Activated T-helper 1 cell treated with anti-CD3 and anti-CD28 coated beads, Interleukin-12 subunit alpha, Interleukin-12 subunit beta, Interleukin-2, Interleukin-4 antibody, amounts not matched to agents 30 ng/mL and 10 ng/mL and 1 ng/mL, durations not matched to agents 14 hours and 24 hours and 36 hours (primary cell): ENCODE measurements around the gene STAG3. TPM values are rescaled to one million over a fixed set of nuclear protein-coding genes. Genes with fewer than 3 reads are reported as not detected.
"Not testable (repeated sequence)": the region's sequence is repeated elsewhere in the genome, so short reads cannot be mapped to it uniquely, and the experiment has no call there.

ENCODE experiments used
- DNase-seq: peaks from one replicate; pipeline ENCODE4 v3.0.0; 2021; ENCODE audit warnings: low spot score
- H3K27ac Mint-ChIP-seq: one replicate; pipeline ENCODE4 v1.8.0; 2021; ENCODE audit warnings: mild to moderate bottlenecking, mixed read lengths
- H3K27me3 Mint-ChIP-seq: one replicate; pipeline ENCODE4 v1.8.0; 2022; ENCODE audit warnings: mild to moderate bottlenecking, moderate library complexity, mixed read lengths; ENCODE audit not compliant: insufficient read depth
- H3K36me3 Mint-ChIP-seq: one replicate; pipeline ENCODE4 v1.8.0; 2021; ENCODE audit warnings: low read depth, mixed read lengths
- H3K4me1 Mint-ChIP-seq: one replicate; pipeline ENCODE4 v1.8.0; 2021; ENCODE audit warnings: low read depth, mixed read lengths
- H3K4me3 Mint-ChIP-seq: one replicate; pipeline ENCODE4 v1.8.0; 2021; ENCODE audit warnings: mild to moderate bottlenecking, moderate library complexity, mixed read lengths
- H3K9me3 Mint-ChIP-seq: one replicate; pipeline ENCODE4 v1.8.0; 2021; ENCODE audit warnings: mixed read lengths
- intact Hi-C: fragments of 100-400 bp; cut with micrococcal nuclease; formaldehyde crosslinking; loops from one replicate; pipeline ENCODE4 v1.15.1; 2024
- total RNA-seq: library from RNA; stranded (reverse); gene quantifications from 2 replicates; pipeline ENCODE4 v1.2.3, GENCODE V29; 2022

The STAG3 gene
- total RNA-seq: 25.0 and 30.6 TPM in 2 replicates

DNA sequence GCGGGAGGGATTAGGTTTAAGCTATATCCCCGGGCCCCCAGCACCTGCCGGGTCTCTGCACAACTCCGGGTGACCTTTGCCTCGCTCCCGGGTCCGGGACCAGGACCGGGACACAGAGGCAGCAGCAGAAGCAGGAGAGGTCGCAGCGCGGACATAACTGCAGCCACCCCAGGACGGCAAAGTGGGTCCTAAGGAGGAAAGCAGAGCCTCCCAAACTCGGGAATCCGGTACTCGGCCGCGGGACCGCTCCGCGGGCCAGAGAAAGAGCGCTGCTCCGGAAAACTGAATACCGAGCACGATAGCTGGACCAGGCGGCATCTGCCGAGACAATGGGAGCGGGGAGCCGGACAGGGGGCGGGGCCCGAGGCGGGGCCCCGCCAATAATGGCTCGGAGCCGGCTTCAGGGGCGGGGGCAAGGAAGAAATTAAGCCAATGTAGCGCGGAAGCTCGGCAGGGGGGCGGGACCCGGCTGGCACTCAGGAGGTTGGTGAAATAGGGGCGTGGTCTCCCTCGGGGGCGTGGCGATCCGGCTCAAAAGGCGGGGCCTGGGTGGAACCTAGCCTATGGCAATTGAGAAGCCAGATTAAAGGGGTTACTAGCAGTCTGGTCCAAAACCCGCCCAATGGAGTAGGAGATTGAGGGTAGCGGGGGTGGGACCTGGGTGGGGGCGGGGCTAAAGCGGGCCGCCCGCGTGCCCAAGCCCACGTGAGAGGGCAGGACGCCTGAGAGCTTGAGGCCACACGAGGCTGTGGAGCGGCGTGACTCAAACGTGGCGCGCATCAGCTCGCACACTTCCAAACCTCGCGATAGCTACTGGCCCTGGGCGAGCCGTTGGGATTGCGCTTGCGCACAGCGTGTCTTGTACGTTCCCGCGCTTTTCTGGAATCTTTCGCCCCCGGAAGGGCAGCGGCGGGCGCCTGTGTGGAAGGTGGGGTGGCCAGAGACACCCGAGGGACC lies at the start of gene STAG3, which contains the start of gene GPC2:
TSS of gene STAG3 (plus strand) at position 874 of the 957 bp plus-strand sequence. CDS start 2,639 bp downstream, outside the sequence.
TSS of gene GPC2 (minus strand) at position 337 of the 957 bp plus-strand sequence. CDS start at position 155, 182 bp downstream.
- peak; percentile 97 for DNase-seq
- Mint-ChIP-seq H3K4me1 (peaks cover 46% of the 10 kb centered on the region), H3K27me3 (peaks cover 15% of the 10 kb centered on the region), H3K4me3 (peak within 1 kb of the TSS; percentile 82), H3K9me3 (no peaks in the 10 kb centered on the region), H3K36me3 (no peaks in the 10 kb centered on the region), H3K27ac (peak within 1 kb of the TSS; percentile 83)
- intact Hi-C loops: loop anchor here (1.0 kb wide), 7 partner anchors 9 to 252 kb away; partner anchors contain the start of genes GAL3ST4, LAMTOR4, MEPCE and TRAPPC14

DNA sequence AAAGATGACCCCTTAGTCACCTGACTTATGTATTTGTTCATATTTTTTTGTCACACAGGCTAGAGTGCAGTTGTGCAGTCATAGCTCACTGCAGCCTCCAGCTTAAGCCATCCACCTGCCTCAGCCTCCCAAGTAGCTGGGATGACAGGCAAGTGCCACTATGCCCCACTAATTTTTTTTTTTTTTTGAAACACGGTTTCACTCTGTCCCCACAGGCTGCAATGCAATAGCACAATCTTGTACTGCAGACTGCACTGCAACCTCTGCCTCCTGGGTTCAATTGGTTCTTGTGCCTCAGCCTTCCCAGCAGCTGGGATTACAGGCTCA lies 49.1 kb upstream of the STAG3 start:
- H3K4me1 Mint-ChIP-seq: peaks cover 27% of the 10 kb centered on the region
- H3K27me3 Mint-ChIP-seq: no peaks in the 10 kb centered on the region
- H3K9me3 Mint-ChIP-seq: no peaks in the 10 kb centered on the region
- no peak for DNase-seq
- H3K36me3 Mint-ChIP-seq: peaks cover 4% of the 10 kb centered on the region
- intact Hi-C loops: loop anchor here (10.0 kb wide), 1 partner anchor 546 kb away; the partner anchor contains the start of gene GNB2
- H3K4me3 Mint-ChIP-seq: peak overlapping the region; percentile 78
- peak overlapping the region; percentile 68 for H3K27ac Mint-ChIP-seq

GRCh38 chr7:100130220-100130607 lies 47.5 kb upstream of the STAG3 start:
- H3K27me3 Mint-ChIP-seq, H3K4me3 Mint-ChIP-seq, H3K36me3 Mint-ChIP-seq, DNase-seq, H3K27ac Mint-ChIP-seq, H3K9me3 Mint-ChIP-seq: not testable (repeated sequence)
- intact Hi-C loops: loop anchor here (5.0 kb wide), 2 partner anchors 142 to 153 kb away; partner anchors contain the start of gene AZGP1
- peaks cover 17% of the 10 kb centered on the region for H3K4me1 Mint-ChIP-seq

GRCh38 chr7:100130608-100131453 lies 46.9 kb upstream of the STAG3 start:
- intact Hi-C loops: loop anchor here (1.0 to 5.0 kb wide), 5 partner anchors 46 to 218 kb away; partner anchors contain the start of genes AZGP1, GPC2 and STAG3
- no peaks in the 10 kb centered on the region for H3K36me3 Mint-ChIP-seq
- H3K27me3 Mint-ChIP-seq: no peaks in the 10 kb centered on the region
- peak overlapping the region; percentile 37 for H3K4me3 Mint-ChIP-seq
- no peak overlapping the region for H3K27ac Mint-ChIP-seq
- peaks cover 14% of the 10 kb centered on the region for H3K4me1 Mint-ChIP-seq
- DNase-seq: peak; percentile 74
- H3K9me3 Mint-ChIP-seq: no peaks in the 10 kb centered on the region

DNA sequence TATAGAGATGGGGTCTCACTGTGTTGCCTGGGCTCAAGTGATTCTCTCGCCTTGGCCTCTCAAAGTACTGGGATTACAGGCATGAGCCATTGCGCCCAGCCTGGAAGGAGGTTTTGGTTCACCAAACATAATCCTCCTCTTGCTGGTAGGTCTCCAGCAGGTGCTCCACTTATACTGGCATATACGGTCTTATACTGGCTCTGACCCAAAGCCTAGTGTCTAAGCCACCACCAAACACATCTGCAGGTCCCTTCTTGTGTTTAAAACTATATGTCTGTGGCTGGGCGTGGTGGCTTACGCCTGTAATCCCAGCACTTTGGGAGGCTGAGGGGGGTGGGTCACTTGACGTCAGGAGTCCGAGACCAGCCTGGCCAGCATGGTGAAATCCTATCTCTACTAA lies 45.6 kb upstream of the STAG3 start:
- no peaks in the 10 kb centered on the region for H3K36me3 Mint-ChIP-seq
- DNase-seq: no peak
- H3K27me3 Mint-ChIP-seq: no peaks in the 10 kb centered on the region
- no peak overlapping the region for H3K27ac Mint-ChIP-seq
- H3K4me3 Mint-ChIP-seq: no peak overlapping the region
- no peaks in the 10 kb centered on the region for H3K9me3 Mint-ChIP-seq
- intact Hi-C loops: loop anchor here (1.0 to 5.0 kb wide), 5 partner anchors 85 to 275 kb away; partner anchors contain the start of gene AZGP1
- peaks cover 14% of the 10 kb centered on the region for H3K4me1 Mint-ChIP-seq

DNA sequence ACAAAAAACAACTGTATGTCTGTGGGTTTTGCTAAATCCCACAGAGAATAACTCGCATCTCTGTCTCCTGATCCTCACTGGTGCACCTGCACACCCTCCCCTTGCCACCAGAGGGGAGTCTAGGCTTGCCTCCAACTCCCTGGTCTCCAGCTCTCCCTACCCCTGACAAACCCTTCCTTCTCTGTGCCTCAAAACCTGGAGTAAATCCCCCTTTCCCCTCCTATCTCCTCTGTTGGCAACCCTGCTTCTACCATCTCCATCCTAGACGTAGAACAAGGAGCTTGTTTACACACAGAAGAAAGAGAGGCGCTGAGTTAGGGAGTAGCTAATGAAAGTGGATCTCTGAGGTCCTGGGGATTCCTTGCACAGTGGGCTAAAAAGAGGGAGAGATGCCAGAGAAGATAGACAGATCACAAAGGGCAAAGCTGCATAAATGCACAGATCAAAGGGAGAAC lies 45.0 kb upstream of the STAG3 start:
- Mint-ChIP-seq H3K36me3 (no peaks in the 10 kb centered on the region), H3K4me1 (peaks cover 16% of the 10 kb centered on the region), H3K9me3 (no peaks in the 10 kb centered on the region), H3K27me3 (no peaks in the 10 kb centered on the region), H3K27ac (no peak overlapping the region), H3K4me3 (no peak overlapping the region)
- intact Hi-C loops: loop anchor here (1.0 to 5.0 kb wide), 5 partner anchors 85 to 275 kb away; partner anchors contain the start of gene AZGP1
- DNase-seq: peak; percentile 52

DNA sequence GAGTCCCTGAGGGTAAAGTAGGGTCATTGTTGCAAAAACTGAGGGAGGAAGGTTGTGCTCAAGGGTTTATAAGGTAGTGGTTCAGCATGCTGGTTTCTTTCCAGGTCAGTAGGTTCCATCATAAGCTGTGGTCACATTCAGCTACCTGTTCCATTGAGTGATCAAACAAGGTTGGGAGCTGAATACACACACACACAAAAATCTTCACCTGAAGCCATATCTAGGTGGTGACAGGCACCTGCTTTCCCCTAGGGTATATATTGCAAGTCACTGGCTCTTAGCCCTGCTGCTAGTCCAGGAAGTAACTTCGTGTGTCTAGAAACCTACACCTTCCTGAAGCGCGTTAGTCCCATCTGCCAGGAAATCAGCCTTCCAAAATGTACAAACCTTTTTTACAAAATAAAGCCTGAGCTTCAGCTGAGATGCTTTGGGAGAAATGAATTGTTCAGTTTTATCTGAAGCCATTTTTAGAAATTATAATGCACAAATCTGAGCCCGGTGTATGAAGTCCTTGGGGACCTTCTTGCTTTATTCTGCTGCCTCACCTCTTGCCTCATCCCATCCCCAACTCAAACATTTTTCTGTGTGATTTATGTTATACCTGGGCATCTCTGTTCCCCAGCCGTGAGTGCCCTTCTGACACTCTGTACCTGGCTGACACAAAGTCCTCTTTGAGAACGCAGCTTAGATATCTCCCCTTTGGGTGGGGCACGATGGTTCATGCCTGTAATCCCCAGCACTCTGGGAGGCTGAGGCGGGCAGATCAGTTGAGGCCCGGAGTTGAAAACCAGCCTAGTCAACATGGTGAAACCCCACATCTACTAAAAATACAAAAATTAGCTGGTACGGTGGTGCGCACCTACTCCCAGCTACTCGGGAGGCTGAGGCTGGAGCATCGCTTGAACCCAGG lies 39.6 kb upstream of the STAG3 start:
- Mint-ChIP-seq H3K9me3 (no peaks in the 10 kb centered on the region), H3K4me1 (peaks cover 16% of the 10 kb centered on the region), H3K4me3 (no peak overlapping the region), H3K27me3 (no peaks in the 10 kb centered on the region), H3K36me3 (no peaks in the 10 kb centered on the region), H3K27ac (no peak overlapping the region)
- intact Hi-C loops: no loop called here
- DNase-seq: no peak

GRCh38 chr7:100141555-100141949 lies 36.2 kb upstream of the STAG3 start:
- H3K9me3 Mint-ChIP-seq: no peaks in the 10 kb centered on the region
- peaks cover 16% of the 10 kb centered on the region for H3K4me1 Mint-ChIP-seq
- H3K27me3 Mint-ChIP-seq: no peaks in the 10 kb centered on the region
- H3K27ac Mint-ChIP-seq: no peak overlapping the region
- intact Hi-C loops: no loop called here
- H3K4me3 Mint-ChIP-seq: no peak overlapping the region
- no peaks in the 10 kb centered on the region for H3K36me3 Mint-ChIP-seq
- no peak for DNase-seq

DNA sequence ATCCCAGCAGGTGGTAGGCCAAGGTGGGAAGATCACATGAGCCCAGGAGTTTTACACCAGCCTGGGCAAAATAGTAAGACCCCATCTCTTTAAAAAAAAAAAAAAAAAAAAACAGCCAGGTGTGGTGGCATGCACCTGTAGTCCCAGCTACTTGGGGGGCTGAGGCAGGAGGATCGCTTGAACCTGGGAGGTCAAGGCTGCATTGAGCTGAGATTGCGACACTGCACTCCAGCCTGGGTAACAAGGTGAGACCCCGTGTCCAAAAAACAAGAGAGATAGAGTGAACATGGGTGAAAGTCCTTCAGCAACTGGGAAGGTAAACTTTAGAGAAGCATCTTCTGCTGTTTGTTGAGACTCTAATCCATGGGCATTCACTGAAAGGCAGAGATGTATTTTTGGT lies 35.3 kb upstream of the STAG3 start:
- Mint-ChIP-seq H3K27me3 (no peaks in the 10 kb centered on the region), H3K4me3 (no peak overlapping the region), H3K9me3 (no peaks in the 10 kb centered on the region), H3K27ac (no peak overlapping the region), H3K4me1 (peaks cover 16% of the 10 kb centered on the region), H3K36me3 (no peaks in the 10 kb centered on the region)
- intact Hi-C loops: no loop called here
- no peak for DNase-seq

- H3K27me3 Mint-ChIP-seq, H3K4me3 Mint-ChIP-seq, H3K36me3 Mint-ChIP-seq, H3K27ac Mint-ChIP-seq, H3K9me3 Mint-ChIP-seq, intact Hi-C loops, DNase-seq: not testable (repeated sequence)
- H3K4me1 Mint-ChIP-seq: peaks cover 20% of the 10 kb centered on the region
These were observed 31.4 kb upstream of the STAG3 start for GRCh38 chr7:100146350-100146749.

DNA sequence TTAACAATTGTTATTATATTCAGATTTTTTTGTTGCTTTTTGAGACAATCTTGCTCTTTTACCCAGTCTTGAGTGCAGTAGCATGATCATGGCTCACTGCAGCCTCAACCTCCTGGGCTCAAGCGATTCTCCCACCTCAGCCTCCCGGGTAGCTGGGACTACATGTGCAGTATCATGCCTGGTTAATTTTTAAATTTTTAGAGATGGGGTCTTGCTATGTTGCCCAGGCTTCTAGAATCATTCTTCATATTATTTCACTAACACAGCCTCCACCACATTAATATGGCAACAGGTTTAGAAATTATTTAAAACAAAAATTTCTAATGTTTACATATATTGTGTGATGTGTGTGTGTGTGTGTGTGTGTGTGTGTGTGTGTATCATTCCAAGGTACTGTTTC lies 30.4 kb upstream of the STAG3 start:
- Mint-ChIP-seq H3K27ac (no peak overlapping the region), H3K4me3 (no peak overlapping the region), H3K36me3 (peaks cover 6% of the 10 kb centered on the region), H3K4me1 (peaks cover 19% of the 10 kb centered on the region), H3K27me3 (no peaks in the 10 kb centered on the region), H3K9me3 (no peaks in the 10 kb centered on the region)
- no peak for DNase-seq
- intact Hi-C loops: no loop called here

DNA sequence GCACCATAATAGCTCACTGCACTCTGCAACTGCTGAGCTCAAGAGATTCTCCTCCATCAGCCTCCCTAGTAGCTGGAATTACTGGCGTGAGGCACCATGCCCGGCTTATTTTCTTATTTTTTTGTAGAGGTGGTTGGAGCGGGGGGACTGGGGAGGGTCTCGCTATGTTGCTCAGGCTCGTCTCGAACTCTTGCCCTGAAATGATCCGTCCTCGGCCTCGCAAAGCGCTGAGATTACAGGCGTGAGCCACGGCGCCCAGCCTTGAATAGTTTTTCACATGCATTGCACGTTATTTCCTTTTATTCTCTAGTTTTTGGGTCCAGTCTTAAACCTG lies 29.5 kb upstream of the STAG3 start:
- DNase-seq: no peak
- H3K9me3 Mint-ChIP-seq: no peaks in the 10 kb centered on the region
- intact Hi-C loops: loop anchor here (1.0 to 2.0 kb wide), 10 partner anchors 10 to 288 kb away; partner anchors contain the start of genes AP4M1, GPC2, MCM7 and MEPCE
- H3K4me3 Mint-ChIP-seq: peak overlapping the region; percentile 97
- H3K36me3 Mint-ChIP-seq: peaks cover 12% of the 10 kb centered on the region
- peaks cover 24% of the 10 kb centered on the region for H3K4me1 Mint-ChIP-seq
- H3K27ac Mint-ChIP-seq: peak overlapping the region; percentile 94
- no peaks in the 10 kb centered on the region for H3K27me3 Mint-ChIP-seq
